GM12875 (cell line): ENCODE data around the gene PRRC2C.

Experiments used
- H3K4me3 ChIP-seq: one replicate; pipeline ENCODE4 v1.5.1; 2011; ENCODE audit warnings: low read depth, low read length, control low read depth
- CTCF ChIP-seq: IDR thresholded peaks from 2 replicates; pipeline ENCODE4 v1.5.1; 2011; ENCODE audit warnings: low read depth, mild to moderate bottlenecking, control low read depth, inconsistent platforms, low read length, moderate library complexity, borderline replicate concordance; ENCODE audit not compliant: insufficient read depth

The PRRC2C gene

GRCh38 chr1:171484760-171485374, 463 bp upstream of the PRRC2C start:
- H3K4me3 ChIP-seq: peak overlapping the region; percentile 89
- no peak for TF ChIP-seq CTCF

GRCh38 chr1:171486048-171486519, 754 bp downstream of the PRRC2C start:
- TF ChIP-seq CTCF: no peak
- peak overlapping the region; percentile 89 for H3K4me3 ChIP-seq

- no peak for TF ChIP-seq CTCF
- peak overlapping the region; percentile 89 for H3K4me3 ChIP-seq
Observed at GRCh38 chr1:171487038-171487437, 1.7 kb downstream of the PRRC2C start.

- no peak for TF ChIP-seq CTCF
- H3K4me3 ChIP-seq: no peak overlapping the region
Observed at GRCh38 chr1:171488190-171488929, 3.0 kb downstream of the PRRC2C start.

- no peak for TF ChIP-seq CTCF
- H3K4me3 ChIP-seq: no peak overlapping the region
Observed at GRCh38 chr1:171494076-171494475, 8.7 kb downstream of the PRRC2C start.

GRCh38 chr1:171495444-171495843, 10.1 kb downstream of the PRRC2C start:
- no peak for TF ChIP-seq CTCF
- no peak overlapping the region for H3K4me3 ChIP-seq

- no peak for TF ChIP-seq CTCF
- H3K4me3 ChIP-seq: no peak overlapping the region
Observed at GRCh38 chr1:171500304-171500703, 15.0 kb downstream of the PRRC2C start.
